Measurements from ENCODE around the gene ERC2.

GRCh38 chr3:56222866-56223265, 245.4 kb downstream of the ERC2 start:
- TF ChIP-seq CTCF (IDR thresholded peaks at IDR 0.05) (no peak), POLR2A (IDR thresholded peaks at IDR 0.05) (no peak)
